Bronchial epithelial cell (primary cell): ENCODE results near the gene RNU1-4. TPM values are rescaled to one million over a fixed set of nuclear protein-coding genes. Genes with fewer than 3 reads are reported as not detected.
A peak's percentile ranks its signal among the peaks of the same experiment; 100 is the strongest.
"Not testable (repeated sequence)": the region's sequence is repeated elsewhere in the genome, so short reads cannot be mapped to it uniquely, and the experiment has no call there.

Experiments used
- DNase-seq: peaks from one replicate; pipeline ENCODE4 v3.0.0-alpha.2; 2010; ENCODE audit warnings: low read depth
- FAIRE-seq: peaks from 2 replicates; lab custom pipeline; 2011; peaks lifted over from hg19 to GRCh38; lab: Jason Lieb, UNC
- H3K27me3 ChIP-seq: 2 replicates; pipeline ENCODE4 v1.5.1; 2011; ENCODE audit warnings: low read length; ENCODE audit not compliant: control insufficient read depth, insufficient read depth
- H3K36me3 ChIP-seq: 2 replicates; pipeline ENCODE4 v1.5.1; 2011; ENCODE audit warnings: low read length; ENCODE audit not compliant: control insufficient read depth, insufficient read depth
- H3K4me3 ChIP-seq: 2 replicates; pipeline ENCODE4 v1.5.1; 2011; ENCODE audit warnings: mild to moderate bottlenecking, low read depth, low read length, control low read depth
- total RNA-seq: library from RNA; depleted of rRNA; stranded (reverse); fragments of >200 nt; gene quantifications from 2 replicates; pipeline ENCODE4 v1.2.1, GENCODE V29; 2014
- TF ChIP-seq, protein P1 (sequence below): IDR thresholded peaks from 2 replicates; pipeline ENCODE4 v1.5.1; 2011; ENCODE audit warnings: mild to moderate bottlenecking, moderate library complexity, low read length, control low read depth, inconsistent platforms; ENCODE audit not compliant: insufficient read depth, severe bottlenecking

The RNU1-4 gene
- total RNA-seq, 1 donor from 2014 or later: 5,262 TPM

DNA sequence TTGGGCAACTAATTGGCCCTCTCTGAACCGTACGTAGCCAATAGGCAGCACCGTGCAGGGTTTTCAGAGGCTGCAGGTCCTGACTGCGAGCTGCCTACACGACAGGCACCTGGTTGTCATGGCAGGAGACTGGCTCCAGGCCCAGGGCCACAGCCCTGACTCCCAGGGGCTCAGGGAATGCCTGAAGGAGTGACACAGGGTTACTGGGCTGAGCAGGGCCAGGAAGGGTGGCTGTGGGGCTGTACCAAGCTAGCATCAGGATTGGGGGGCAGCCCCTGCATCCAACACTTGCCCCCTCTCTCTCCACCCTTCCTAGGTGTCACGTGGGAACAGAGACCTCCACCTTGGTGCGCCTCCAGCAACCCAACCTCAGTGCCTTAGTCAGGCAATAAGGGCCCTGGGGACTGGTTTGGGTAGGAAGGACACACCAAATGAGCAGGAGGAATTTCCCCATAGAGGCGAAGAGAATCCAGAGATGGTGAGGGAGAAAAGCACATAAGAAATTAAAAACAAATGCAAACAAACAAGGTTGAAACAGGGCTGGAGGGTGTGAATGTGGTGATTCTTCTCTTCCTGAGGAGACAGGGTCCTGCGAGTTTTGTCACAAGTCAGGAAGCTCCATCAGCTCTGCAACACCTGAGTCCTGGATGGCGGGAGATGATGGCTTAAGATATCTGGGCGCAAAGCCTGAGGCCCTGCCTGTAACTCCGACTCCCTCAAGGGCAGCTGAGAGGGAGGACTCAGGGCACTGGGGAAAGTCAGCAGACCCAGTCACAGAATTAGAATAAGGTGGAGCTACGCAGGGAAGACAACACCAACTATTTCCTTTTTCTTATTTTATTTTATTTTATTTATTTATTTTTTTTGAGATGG lies 19.7 kb upstream of the RNU1-4 start:
- peak; percentile 86 for FAIRE-seq
- Histone ChIP-seq H3K36me3 (no peaks in the 10 kb centered on the region), H3K4me3 (no peak overlapping the region), H3K27me3 (peaks cover 8% of the 10 kb centered on the region)
- TF ChIP-seq, protein P1, sequence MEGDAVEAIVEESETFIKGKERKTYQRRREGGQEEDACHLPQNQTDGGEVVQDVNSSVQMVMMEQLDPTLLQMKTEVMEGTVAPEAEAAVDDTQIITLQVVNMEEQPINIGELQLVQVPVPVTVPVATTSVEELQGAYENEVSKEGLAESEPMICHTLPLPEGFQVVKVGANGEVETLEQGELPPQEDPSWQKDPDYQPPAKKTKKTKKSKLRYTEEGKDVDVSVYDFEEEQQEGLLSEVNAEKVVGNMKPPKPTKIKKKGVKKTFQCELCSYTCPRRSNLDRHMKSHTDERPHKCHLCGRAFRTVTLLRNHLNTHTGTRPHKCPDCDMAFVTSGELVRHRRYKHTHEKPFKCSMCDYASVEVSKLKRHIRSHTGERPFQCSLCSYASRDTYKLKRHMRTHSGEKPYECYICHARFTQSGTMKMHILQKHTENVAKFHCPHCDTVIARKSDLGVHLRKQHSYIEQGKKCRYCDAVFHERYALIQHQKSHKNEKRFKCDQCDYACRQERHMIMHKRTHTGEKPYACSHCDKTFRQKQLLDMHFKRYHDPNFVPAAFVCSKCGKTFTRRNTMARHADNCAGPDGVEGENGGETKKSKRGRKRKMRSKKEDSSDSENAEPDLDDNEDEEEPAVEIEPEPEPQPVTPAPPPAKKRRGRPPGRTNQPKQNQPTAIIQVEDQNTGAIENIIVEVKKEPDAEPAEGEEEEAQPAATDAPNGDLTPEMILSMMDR: no peak
- no peak for DNase-seq

DNA sequence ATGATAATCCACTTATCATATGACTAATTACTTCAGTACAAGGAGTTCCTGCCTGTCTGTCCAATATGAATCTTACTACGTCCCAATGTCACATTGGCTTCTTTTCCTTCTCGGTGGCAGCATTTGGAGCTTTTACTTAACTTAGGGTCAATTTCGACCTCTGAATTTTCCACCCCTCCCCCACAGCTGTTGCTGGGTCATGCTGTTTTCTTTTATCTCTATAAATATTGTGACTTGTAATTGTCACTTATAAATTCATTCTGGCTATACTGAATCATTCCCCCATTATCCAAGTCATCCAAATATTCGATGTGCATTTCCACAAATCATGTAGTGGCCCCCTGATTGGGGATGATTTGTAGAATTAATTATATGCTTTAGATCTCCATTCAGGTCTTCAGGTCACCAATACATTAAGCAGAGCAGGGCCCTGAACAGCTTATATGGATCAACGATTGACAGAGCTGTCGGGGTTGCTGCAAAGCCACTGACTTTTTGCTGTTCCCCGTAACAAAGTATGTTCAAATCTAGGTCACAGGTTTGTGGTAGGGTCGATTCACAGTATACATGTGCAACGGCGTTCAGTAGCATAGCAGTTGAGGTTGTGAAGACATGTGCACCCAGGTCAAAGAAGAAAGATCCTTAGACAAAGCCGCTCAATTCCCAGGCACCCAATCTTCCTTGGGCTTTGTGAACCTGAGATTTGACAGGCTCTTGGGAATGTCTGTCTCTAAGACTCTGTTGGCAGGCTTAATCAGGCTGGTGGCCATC lies 18.3 kb upstream of the RNU1-4 start:
- Histone ChIP-seq H3K4me3 (no peak overlapping the region), H3K27me3 (peaks cover 5% of the 10 kb centered on the region), H3K36me3 (no peaks in the 10 kb centered on the region)
- TF ChIP-seq, protein P1: no peak
- FAIRE-seq (no peak), DNase-seq (no peak)

DNA sequence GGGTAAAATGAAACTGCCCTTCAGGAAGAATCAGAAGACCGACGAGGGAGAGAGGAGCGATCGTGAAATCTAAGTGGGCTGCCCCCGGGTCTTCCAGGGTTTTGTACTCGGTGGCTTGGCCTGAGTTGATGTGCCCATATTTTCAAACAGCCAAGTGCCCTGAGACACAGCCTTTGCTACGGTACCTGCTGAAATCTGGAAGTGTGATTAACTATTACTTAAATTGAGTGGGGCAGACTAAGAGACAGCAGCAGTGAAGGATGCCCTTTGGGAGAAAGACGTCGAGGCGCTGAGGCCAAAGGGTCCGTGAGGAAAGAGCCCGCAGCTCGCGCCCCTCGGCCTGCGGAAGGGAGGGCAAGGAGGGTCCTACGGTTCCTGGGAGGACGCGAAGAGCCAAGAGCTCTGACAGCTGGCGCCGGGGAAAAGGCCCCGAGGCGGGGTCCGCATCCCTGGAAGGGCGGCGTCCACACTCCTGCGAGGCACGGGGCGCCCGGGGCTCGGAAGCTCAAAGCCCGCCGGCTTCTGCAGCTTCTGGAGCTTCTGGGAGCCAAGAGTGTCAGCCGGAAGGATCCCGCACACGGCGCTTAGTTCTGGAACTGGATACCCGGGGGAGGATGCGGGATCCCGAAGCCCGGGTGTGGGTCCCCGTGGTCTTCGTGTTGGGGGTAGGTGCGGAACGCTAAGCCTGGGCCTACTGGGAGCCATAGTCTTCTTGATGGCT lies 15.4 kb upstream of the RNU1-4 start:
- Histone ChIP-seq H3K4me3 (no peak overlapping the region), H3K36me3 (no peaks in the 10 kb centered on the region), H3K27me3 (peaks cover 7% of the 10 kb centered on the region)
- FAIRE-seq (no peak), DNase-seq (no peak)
- TF ChIP-seq, protein P1: no peak

DNA sequence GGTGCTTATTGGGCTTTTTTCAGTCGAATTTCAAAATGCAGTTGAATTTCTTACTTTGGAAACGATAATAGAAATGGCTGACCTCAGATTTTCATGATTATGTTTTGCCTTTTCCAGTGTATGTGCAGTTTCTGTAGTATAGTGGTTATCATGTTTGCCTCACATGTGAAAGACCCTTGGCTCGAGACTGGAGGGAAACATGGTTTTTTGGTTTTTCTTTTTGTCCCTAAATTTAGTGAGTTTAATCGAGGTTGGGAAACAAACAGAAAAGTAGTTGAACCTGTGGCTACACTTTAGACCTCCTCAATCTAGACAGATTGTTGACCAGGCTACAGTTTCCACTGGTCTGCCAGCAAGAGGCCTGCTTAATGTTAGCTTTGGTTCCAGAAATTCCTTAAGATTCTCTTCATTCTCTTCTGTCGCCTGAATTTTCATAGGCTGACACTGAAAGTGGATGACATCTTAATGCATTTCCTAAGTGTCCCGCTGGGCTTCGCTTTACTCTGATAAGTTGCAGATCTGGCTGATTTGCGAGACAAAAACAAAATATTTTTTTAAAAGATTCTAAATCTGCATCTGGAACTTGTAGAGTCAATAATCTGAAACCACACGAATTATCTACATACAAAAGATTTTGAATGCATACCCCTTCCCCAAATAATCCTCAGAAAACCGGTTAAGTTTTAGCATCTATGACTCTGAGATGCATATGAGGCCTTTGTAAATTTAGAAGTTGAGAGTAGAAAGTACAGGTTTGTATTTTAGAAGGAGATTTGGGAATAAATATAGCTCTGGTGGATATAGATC lies 14.7 kb upstream of the RNU1-4 start:
- not testable (repeated sequence) for H3K4me3 ChIP-seq, FAIRE-seq, H3K27me3 ChIP-seq, H3K36me3 ChIP-seq, DNase-seq

DNA sequence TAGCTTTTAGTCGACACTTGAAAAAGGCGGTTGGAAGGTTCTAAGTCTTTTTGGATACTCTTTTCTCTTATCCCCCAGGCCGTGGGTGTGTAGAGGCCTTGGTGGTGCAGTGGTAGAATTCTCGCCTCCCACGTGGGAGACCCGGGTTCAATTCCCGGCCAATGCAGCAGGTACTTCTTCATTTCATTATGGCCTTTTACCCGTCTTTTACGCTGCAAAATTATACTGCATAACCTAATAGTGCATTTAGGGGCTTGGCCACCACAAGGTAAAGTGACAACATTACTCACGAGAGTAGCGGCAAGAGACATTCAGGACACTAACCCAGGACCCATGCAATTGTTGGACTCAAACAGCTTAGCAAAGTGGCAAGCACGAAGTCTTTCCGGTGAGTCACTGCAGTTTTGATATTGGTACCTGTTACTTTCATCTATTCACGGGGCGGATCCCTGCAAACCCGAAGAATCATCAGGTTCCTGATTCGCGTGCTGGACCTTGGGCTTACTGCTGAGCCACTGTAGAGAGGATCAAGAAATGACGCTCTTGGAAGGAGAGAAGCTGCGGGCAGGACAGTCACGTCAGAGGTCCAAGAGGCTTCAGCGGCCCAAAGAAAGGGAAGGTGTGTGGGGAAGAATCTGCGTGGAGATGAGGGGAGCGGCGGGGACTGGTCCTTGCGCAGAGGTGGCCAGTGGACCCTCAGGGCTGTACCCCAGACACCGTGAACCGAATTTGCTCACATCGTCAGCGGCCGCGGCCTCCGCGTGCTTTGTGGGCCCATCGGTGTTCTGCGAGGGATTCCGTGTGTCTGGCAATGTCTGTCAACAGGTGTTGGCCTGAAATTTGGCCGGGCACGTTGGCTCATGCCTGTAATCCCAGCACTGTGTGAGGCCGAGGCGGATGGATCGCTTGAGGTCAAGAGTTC lies 12.9 kb upstream of the RNU1-4 start:
- no peaks in the 10 kb centered on the region for H3K36me3 ChIP-seq
- TF ChIP-seq, protein P1: no peak
- FAIRE-seq (no peak), DNase-seq (peak; percentile 22)
- H3K27me3 ChIP-seq: peaks cover 5% of the 10 kb centered on the region
- H3K4me3 ChIP-seq: no peak overlapping the region

DNA sequence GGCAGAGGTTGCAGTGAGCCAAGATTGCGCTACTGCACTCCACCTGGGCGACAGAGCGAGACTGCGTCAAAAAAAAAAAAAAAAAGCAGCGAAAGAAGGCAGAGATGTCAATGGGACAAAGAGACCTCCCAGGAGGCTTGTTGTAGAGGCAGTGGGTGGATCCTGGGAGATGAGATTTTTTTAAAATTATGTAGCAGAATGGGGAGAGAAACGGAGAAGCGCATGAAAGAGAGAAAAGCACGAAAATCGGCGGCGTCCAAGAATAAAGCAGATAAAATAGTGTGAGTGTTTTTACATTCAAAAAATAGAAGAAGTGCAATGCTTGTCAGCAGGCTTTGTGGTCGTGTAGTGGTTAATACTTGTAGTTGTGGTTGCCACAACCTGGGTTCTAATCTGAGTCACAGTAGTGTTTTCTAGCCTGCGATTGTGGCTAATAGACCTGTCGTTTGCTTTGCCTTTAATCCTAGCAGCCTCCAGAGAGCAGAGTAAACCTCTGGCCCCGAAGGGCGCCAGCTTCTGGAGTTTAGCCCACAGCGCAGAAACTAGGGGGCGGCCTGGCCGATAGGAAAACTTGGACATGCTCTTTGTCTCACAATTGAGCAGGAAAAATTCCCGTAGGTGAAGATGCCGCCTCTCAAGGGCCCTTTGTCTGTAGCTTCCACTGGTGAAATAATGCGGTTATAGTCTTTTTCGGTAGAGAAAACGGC lies 11.9 kb upstream of the RNU1-4 start:
- FAIRE-seq, H3K27me3 ChIP-seq, DNase-seq, H3K36me3 ChIP-seq, H3K4me3 ChIP-seq: not testable (repeated sequence)

DNA sequence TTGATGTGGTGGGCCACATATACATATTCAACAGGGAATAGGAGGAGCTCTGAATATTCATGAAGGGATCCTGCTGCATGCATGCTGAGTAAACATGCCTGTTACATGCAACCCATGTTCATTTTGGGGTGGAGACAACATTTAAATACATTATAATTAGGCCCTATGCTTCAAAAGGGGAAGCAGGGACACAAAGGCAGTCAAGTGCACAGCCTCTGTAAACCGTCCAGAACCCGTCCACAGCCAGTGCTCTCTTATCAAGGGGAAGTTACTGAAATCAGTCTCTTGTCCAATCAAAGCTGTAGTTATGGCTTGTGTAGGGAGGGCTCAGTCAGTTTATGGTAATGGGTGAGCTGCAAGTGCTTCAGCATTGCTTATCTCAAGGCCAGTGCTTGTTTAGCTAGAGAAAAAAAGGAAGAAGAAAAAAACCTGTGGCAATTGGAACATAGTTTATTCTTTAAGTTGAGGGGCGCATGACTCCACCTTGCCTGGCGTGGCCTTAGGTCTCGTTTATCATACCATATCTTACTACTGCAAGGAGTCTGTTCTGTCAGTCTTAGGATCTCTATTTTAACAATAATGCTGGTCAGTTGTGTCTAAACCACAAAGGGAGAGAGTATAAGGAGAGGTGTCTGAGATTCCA lies 7.9 kb upstream of the RNU1-4 start:
- not testable (repeated sequence) for H3K4me3 ChIP-seq, FAIRE-seq, H3K36me3 ChIP-seq, DNase-seq, H3K27me3 ChIP-seq

DNA sequence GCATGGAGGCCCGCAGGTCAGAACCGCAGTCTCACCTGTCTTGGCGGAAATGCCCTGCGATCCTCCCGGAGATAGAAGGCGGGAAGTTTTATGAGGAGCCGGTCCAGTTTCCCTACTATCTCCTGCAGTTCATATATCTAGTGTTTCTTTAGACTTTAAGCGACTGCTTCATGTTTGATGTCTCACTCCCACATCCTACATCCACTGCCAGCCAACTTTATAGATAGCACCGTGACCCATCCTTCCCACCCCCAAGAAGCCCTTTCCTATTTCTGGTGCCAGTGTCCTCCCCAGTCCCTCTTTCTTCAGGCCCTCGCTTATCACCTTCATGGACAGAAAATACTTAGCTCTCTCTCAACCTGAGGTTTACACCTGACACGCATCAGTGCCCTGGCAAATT lies 914 bp downstream of the RNU1-4 start:
- not testable (repeated sequence) for H3K27me3 ChIP-seq, DNase-seq, FAIRE-seq, H3K4me3 ChIP-seq, H3K36me3 ChIP-seq
